Measurements from ENCODE around the gene ATP6V0B.

The ATP6V0B gene

GRCh38 chr1:44012941-44013609 lies 38.3 kb downstream of the ATP6V0B start:
- DNase-seq: no peak

GRCh38 chr1:44013949-44014348 lies 39.2 kb downstream of the ATP6V0B start:
- DNase-seq: no peak

GRCh38 chr1:44014365-44015104 lies 39.8 kb downstream of the ATP6V0B start:
- DNase-seq: no peak

GRCh38 chr1:44015206-44015605 lies 40.4 kb downstream of the ATP6V0B start:
- no peak for DNase-seq

GRCh38 chr1:44016041-44016889 lies 41.5 kb downstream of the ATP6V0B start:
- DNase-seq: no peak

- DNase-seq: no peak
Observed at GRCh38 chr1:44016890-44017400, 42.2 kb downstream of the ATP6V0B start.

GRCh38 chr1:44019466-44019948 lies 44.7 kb downstream of the ATP6V0B start:
- DNase-seq: no peak

GRCh38 chr1:44020464-44020863 lies 45.7 kb downstream of the ATP6V0B start:
- DNase-seq: no peak

GRCh38 chr1:44021156-44021555 lies 46.4 kb downstream of the ATP6V0B start:
- DNase-seq: no peak

GRCh38 chr1:44021581-44022321 lies 47.0 kb downstream of the ATP6V0B start:
- DNase-seq: no peak

GRCh38 chr1:44024031-44024902 lies 49.5 kb downstream of the ATP6V0B start:
- DNase-seq: no peak

GRCh38 chr1:44024903-44025525 lies 50.3 kb downstream of the ATP6V0B start:
- no peak for DNase-seq

GRCh38 chr1:44025816-44026215 lies 51.1 kb downstream of the ATP6V0B start:
- no peak for DNase-seq

GRCh38 chr1:44027320-44027719 lies 52.6 kb downstream of the ATP6V0B start:
- DNase-seq: no peak

All from stimulated activated CD4-positive, alpha-beta T cell treated with anti-CD3 and anti-CD28 coated beads, Interleukin-4, amount 100 ng/mL, for 24 hours (primary cell).